GM19099 (cell line): ENCODE results near the gene LPP.

Experiments used
- POLR2A ChIP-seq: IDR thresholded peaks from 3 replicates; pipeline ENCODE4 v1.6.1; 2011; ENCODE audit warnings: low read depth; ENCODE audit not compliant: insufficient read length; ENCODE audit errors: extremely low read depth

The LPP gene

DNA sequence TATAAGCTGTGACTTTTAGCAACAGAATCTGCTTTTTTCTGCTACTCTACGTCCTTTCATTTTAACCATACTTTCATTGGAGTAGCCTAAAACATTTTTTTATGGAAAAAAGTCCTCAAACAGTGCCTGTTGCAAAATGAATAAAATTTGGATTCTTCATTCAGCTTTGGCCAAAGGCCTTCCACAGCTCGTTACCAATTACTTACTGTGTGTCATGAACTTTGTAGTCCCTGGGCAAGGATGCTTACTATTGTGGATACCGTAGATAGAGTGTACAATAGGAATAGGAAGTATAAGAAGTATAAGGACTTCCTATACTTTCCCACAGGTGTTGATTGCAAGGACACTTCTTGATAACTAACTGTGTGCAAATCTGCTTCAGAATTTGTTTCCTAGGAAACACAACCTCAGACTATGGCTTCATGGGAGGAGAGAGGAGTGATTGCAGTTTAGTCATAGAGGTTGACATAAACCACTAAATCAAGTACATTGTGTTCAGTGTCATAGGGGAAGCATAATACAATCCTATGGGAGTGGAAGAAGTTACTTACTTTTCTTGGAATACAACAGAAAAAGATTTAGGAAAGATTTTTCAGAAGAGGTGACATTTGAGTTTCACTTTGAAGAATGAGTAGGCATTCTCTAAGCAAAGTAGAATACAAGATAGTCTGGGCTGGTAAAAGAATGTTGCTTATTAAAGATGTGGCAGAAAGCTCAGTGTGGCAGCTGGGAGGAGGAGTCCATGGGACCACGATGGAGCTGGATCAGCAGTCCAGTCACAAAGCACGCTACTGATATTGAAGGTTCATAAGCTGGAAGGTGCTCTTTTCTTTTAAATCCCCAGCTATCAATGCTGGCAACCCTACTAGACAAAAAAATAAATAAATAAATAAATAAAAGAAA lies 708.1 kb downstream of the LPP start:
- no peak for TF ChIP-seq POLR2A

DNA sequence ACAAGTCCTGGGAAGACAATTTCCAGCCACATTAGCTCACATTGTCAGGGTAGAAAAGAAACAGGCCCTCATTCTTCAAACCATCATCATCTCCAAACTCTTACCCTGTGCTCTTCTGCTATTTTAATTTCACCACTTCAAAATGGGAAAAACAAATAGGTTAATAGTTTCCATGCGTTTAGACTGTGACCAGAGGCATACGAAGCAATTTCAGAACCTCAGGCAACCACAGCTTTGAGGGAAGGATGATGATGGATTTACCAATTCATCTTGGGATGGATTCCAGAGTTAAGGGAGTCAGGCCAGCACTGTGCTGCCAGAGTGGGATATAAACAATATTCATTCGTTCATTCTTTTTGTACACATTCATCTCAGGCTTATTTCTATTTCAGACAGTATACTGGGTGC lies 710.0 kb downstream of the LPP start:
- no peak for TF ChIP-seq POLR2A

DNA sequence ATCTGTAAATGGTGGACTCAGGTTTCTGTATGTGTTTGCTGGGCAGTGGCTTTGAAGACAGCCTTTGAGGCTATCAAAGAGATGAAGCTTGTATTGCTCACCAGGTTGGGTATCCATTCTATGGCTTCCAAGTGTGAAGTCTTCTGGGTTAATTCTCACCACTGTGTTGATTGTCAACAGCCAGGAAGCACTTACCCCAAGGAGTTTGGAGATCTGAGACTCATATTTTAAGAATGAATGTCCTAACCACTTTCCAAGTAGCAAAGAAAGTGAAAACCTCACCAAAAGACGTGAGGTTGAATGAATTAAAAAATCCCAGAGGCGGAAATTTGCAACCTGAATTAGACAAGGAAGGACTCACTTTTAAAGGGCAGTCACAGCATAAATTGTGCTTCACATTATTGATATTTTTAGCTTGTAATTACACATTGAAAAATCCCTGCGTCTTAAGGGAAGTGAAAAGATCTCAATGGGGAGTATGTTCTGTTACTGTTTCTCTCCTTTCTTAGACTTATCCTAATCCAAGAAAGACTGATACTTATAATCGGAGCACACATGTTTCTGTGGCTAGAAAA lies 713.8 kb downstream of the LPP start:
- no peak for TF ChIP-seq POLR2A

DNA sequence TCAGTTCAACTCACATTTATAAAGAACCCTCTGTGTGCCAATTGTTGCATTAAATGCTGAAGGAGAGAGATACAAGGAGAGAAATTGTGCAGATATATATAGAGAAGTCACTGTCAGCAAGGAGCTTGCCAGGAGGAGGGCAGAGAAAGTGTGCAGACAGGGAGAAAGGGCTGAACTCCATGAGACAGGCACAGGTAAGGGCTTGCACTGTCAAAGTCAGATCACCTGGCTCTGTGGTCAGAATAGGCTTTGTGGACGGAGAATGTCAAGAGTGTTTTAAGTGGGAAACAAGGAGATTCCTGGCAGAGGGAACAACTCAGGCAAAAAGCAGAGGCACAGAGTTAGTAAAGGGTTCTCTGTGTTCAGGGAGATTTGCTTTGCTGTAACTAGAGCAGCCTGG lies 714.8 kb downstream of the LPP start:
- TF ChIP-seq POLR2A: no peak

DNA sequence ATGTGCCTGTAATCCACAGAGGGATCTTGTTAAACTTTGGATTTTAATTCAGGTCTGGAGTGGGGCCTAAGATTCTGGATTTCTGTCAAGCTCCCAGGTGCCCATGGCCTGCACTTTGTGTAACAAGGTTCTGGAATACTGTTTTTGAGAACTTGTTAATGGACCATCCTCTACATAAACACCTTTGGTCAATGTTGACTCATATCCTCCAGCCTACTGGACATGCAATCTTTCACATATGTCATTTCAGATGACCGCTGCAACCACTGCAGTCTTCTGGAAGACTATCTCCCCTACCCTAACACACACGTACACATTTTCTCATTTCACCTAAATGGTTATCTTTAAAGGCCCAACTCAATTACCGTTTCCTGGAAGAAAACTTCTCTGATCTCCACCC lies 715.7 kb downstream of the LPP start:
- TF ChIP-seq POLR2A: no peak

DNA sequence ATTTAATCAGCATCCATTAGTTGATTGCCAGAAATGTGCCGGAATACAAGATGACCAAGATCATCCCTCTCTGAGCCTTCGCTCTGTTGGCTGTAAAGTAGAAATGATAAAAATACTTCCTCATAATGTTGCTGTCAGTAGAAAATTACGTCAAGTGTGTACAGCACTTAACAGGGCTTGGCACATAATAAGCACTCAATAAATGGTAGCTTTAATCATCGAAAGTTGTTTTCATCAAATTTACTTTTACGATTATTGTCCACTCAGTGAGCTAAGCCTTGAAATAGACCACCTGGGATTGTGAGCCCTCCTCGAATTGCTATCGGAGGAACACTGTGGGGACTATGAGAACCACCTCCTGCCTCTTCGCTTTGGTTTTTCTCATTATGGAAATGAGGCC lies 716.5 kb downstream of the LPP start:
- TF ChIP-seq POLR2A: no peak

DNA sequence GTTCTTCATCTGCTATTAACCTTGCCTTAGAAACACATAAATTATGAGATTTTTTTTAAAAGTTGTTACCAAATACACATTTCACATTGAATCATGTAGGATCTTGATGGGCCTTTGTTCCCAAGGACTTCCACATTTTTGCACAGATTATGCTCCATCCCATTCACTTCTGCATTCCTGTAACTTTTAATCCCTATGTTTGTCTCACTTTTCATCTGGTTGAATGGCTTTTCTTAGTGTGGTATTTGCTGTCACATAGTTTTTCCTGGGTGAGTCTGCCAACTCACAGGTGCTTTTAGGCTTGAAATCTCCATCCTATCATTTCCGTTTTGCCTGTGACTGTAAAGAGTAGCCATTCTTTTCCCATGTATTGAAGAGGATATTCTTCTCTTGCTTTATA lies 720.6 kb downstream of the LPP start:
- TF ChIP-seq POLR2A: no peak

DNA sequence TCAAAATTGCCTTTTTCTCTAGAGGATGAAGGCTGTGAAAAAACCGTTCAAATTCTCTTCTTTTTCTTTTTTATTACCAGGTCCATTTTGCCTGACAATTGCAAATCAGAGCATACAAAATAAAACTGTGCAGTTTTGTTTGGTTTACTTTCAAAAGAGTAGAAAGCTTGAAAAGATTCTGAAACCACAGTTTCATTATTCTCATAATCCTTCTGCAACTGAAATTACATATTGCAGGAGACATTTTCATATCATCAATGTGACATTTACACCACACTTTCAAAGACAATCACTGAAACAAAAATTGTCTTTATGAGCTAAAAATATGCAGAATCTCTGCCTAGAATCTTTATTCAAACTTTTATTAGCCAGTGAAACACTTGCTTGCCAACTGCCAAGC lies 721.5 kb downstream of the LPP start:
- no peak for TF ChIP-seq POLR2A

DNA sequence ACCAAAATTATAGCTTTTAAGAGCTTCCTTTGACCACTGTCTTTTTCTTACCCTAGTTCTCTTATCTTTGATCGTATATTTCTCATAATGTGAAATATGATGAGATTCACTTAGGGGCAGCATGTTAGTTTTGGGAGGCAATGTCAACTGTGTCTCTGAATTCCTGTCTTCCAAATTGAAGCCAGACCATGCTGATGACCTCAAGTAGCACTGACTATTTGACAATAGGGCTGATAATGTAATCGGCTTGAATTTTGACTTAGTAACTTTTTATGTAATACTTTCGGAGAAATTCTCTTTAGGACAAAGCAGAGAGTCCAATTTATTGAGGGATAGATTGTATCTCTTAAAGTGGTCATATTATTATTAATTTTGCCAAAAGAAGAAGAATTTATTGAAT lies 722.4 kb downstream of the LPP start:
- TF ChIP-seq POLR2A: no peak

DNA sequence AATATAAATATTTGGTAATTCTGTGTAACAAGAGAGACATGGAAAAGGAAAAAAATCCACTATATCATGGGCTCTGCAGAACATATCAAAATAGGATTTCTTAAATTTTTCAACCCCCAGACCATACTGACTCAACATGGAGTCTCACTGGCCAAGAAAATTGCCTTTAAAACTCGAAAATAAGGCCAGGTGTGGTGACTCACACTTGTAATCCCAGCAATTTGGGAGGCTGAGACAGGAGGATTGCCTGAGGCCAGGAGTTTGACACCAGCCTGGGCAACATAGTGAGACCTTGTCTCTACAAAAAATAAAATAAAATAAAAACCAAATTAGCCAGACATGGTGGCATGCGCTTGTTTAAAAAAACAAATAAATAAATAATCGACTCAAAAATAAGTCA lies 723.4 kb downstream of the LPP start:
- TF ChIP-seq POLR2A: no peak

DNA sequence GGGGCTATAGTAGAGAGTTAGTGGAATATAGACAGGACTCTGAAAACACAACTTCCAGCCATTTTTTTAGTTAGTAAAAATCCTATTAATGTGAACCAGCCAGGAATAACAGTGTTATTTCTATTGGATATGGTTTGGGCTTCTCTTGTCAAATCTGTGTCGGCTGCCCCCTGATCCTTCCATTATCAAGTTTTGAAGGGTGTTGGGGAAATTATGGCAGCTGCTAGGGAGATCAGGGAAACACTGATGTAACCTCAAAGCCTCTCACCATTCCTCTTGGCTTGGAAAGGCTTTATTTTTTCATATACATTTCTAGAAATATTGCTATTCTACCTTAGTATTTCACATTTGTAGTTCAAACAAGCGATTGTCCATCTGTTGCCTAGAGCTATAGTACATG lies 724.1 kb downstream of the LPP start:
- TF ChIP-seq POLR2A: no peak

DNA sequence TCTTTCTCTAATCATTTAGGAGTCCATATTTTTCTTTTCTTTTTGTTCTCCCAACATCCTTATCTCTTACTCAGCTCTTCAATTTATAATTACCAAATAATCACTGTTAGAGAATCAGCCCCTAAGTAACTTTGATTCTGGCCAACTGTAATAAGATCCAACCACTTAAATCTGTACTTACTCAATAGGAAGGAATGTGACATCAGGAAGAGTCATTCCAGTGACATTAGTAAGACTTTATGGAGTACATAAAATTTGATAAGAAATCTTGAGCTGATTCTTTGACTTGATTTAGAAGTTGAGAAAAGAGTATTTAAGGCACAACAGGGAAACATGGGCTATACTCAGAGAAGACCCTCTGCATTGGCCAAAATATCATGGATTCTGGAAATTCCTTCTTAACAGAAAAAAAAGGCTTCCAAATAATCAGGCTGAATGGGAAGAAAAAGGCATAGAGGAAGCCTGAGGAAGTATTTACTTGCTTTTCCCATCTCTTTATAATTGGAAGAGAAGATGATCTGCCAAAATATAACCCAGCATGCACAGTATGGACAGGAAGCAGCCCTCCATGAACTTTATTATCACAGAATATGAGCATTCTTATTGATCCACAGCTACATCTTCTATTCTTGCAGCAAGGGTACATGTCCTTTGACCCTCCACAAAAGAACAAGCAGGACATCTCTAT lies 728.1 kb downstream of the LPP start:
- TF ChIP-seq POLR2A: no peak

DNA sequence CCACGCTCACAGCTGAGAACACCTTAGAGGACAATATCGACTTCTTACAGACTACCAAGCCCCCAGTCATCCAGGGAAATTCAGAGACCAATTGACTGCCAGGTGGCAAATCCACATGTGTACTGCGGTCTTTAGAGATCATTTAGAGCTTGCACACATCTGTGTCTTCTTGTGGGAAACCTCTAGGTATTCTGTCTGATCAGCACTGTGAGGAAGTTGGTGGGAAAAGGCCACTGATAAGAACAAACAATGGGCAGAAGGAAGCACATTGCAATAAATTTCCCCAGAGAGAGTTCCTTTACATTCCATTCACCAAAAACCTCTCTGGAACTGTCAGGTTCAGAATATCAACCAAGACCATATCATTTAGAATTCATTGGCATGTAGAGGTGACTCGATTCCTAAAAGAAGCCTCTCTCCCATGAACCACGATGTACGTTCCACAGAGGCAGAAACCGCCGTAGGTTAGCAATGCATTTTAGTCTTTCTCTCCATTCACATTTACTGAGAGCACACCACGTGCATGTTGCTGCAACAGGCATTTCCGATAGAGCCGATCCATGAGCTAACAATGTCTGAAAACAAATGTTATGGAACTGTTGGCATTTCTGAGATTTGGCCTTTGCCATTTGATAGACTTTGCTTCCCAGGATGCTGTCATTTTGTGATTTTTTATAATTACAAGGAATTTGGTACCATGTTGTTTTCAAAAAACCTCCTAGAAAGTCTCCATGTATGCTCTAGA lies 730.5 kb downstream of the LPP start:
- no peak for TF ChIP-seq POLR2A

DNA sequence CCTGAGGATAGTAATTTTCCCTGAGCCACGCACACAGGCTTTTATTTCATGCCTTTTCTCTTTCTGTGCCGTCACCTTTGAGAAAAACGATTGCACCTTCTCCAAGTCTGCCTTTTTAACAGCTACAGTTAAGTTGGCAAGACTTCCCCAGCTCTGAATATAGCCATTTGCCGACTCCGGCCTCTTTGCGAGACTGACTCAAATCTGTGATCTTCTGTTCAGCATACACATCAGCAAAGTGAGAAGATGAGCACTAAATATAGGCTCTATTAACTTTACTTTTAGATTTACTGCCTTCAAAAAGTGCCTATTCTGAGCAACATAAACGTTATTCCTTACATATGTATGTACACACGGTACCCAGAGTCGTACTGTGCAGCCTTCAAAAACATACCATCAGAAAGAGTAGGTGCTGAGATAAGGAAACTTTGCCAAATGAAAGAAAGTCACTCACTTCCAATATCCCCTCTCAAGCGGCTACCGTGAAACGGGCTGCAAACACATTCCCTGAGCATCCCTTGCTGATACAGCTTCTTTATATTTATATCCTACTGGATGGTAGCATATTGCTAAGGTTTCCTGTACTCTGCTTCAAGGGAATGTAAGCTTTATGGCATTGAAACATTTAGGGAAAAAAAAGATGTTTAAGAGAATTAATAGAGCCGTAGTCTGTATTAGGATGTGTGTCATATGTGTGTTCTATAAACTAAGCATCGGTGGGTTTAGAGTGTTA lies 734.5 kb downstream of the LPP start:
- TF ChIP-seq POLR2A: no peak
